GM23248 (cell line): Measurements from ENCODE around the gene PHF21B.

Experiments used
- EZH2 ChIP-seq: fragments of 200-600 bp; sonication (generic); IDR thresholded peaks from 2 replicates; pipeline ENCODE4 v1.6.1; 2018; ENCODE audit warnings: antibody characterized with exemption, mild to moderate bottlenecking; ENCODE audit not compliant: insufficient read depth, poor library complexity, severe bottlenecking
- EZH2phosphoT487 ChIP-seq: fragments of 200-600 bp; sonication (generic); IDR thresholded peaks from 2 replicates; pipeline ENCODE4 v1.6.1; 2018; ENCODE audit warnings: antibody characterized with exemption, moderate library complexity, mild to moderate bottlenecking, low read depth; ENCODE audit not compliant: insufficient read depth

DNA sequence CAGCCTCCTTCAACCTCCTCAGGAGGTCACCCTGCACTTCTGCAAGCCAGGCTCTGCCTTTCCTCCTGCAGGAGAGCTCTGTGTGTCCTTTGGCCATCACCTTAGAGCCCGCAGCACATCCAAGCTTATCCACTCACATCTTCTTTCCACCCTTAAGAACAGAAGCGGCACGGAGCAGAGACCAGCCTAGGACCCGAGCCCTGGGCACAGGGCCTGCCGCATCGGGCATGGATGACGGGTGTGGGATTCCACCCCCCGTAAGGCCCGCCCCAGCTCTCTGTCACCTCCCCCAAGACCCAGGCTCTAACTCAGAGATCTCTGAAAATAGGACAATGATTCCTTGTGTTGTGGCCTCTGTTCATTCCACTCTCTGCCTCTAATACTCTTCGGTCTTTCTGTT, 42.1 kb upstream of the PHF21B start:
- TF ChIP-seq EZH2 (no peak), EZH2phosphoT487 (no peak)
